UCSD-AML1 (cell line): ENCODE data around the gene PRDX1.
"Not testable (repeated sequence)": the region's sequence is repeated elsewhere in the genome, so short reads cannot be mapped to it uniquely, and the experiment has no call there.

Source experiments
- DNase-seq: peaks from one replicate; lab custom pipeline; 2025; ENCODE audit not compliant: unreplicated experiment; lab: John Stamatoyannopoulos, UW

Gene PRDX1

DNA sequence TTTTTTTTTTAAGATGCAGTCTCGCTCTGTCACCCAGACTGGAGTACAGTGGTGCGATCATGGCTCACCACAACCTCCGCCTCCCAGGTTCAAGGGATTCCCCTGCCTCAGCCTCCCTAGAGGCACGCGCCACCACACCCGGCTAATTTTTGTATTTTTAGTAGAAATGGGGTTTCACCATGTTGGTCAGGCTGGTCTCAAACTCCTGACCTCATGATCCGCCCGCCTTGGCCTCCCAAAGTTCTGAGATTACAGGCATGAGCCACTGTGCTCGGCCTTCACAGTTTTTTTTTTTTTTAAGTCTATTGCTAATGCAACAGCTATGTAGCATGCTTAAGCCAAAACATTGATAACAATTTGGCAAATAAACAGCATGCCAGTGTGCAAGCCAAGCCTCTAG is 54.3 kb downstream of the PRDX1 start:
- not testable (repeated sequence) for DNase-seq

DNA sequence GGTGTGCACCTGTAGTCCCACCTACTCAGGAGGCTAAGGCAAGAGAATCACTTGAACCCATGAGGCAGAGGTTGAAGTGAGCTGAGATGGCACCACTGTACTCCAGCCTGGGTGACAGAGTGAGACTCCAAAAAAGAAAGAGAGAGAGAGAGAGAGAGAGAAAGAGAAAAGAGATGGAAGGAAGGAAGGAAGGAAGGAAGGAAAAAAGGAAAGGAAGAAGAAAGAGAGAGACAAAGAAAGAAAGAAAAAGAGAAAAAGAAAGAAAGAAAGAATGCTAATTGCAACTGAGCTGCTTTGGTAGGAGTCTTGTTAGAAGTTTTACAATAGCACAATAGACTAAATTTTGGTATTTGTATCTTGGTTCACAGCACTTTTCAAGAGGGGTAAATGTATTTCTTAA is 56.4 kb downstream of the PRDX1 start:
- no peak for DNase-seq
